Karpas-422 (cell line): ENCODE results near the gene INPP5K. TPM values are rescaled to one million over a fixed set of nuclear protein-coding genes. Genes with fewer than 3 reads are reported as not detected.

Source experiments
- DNase-seq: peaks from one replicate; pipeline ENCODE4 v3.0.0-alpha.2; 2015
- H2AFZ ChIP-seq: fragments of 200-600 bp; sonication (generic); 2 replicates; pipeline ENCODE4 v1.6.1; 2014; ENCODE audit warnings: antibody characterized with exemption, low read length, mixed read lengths
- H3K27ac ChIP-seq: fragments of 200-600 bp; sonication (generic); 2 replicates; pipeline ENCODE4 v1.5.1; 2014; ENCODE audit warnings: mild to moderate bottlenecking, low read length, moderate library complexity
- H3K27me3 ChIP-seq: fragments of 200-600 bp; sonication (generic); 2 replicates; pipeline ENCODE4 v1.6.1; 2014; ENCODE audit warnings: low read length, mixed read lengths
- H3K36me3 ChIP-seq: fragments of 200-600 bp; sonication (generic); 2 replicates; pipeline ENCODE4 v1.6.1; 2014; ENCODE audit warnings: low read length, mixed read lengths; ENCODE audit not compliant: insufficient read depth
- H3K4me1 ChIP-seq: fragments of 200-600 bp; sonication (generic); 2 replicates; pipeline ENCODE4 v1.6.1; 2014; ENCODE audit warnings: mild to moderate bottlenecking, low read length, mixed read lengths
- H3K4me2 ChIP-seq: fragments of 200-600 bp; sonication (generic); 2 replicates; pipeline ENCODE4 v1.6.1; 2014; ENCODE audit warnings: low read length, low read depth, mild to moderate bottlenecking; ENCODE audit not compliant: poor library complexity, severe bottlenecking
- H3K4me3 ChIP-seq: fragments of 200-600 bp; sonication (generic); 2 replicates; pipeline ENCODE4 v1.5.1; 2014; ENCODE audit warnings: mild to moderate bottlenecking, antibody characterized with exemption, low read length, mixed read lengths
- H3K79me2 ChIP-seq: fragments of 200-600 bp; sonication (generic); 2 replicates; pipeline ENCODE4 v1.6.1; 2014; ENCODE audit warnings: mild to moderate bottlenecking, low read length, mixed read lengths
- H3K9ac ChIP-seq: fragments of 200-600 bp; sonication (generic); 2 replicates; pipeline ENCODE4 v1.6.0; 2014; ENCODE audit warnings: low read length
- H3K9me2 ChIP-seq: fragments of 200-600 bp; sonication (generic), shearing (Covaris generic); replicated peaks from 2 replicates; pipeline ENCODE4 v1.6.0; 2014; ENCODE audit warnings: mild to moderate bottlenecking, low read length, moderate library complexity; ENCODE audit not compliant: insufficient read depth
- H3K9me3 ChIP-seq: fragments of 300-700, 200-600 bp; sonication (generic); 2 replicates; pipeline ENCODE4 v1.6.1; 2014; ENCODE audit warnings: low read length, mixed read lengths
- H4K20me1 ChIP-seq: fragments of 200-600 bp; sonication (generic); 2 replicates; pipeline ENCODE4 v1.6.1; 2014; ENCODE audit warnings: mild to moderate bottlenecking, antibody characterized with exemption, low read length, low read depth; ENCODE audit not compliant: insufficient read depth
- total RNA-seq: library from RNA; depleted of rRNA; stranded (reverse); fragments of >200 nt; shearing (Covaris generic); gene quantifications from 2 replicates; pipeline ENCODE4 v1.2.3, GENCODE V29; 2014; ENCODE audit warnings: low replicate concordance

Gene INPP5K
- total RNA-seq, 1 experiment from 2014 or later = 102 TPM

DNA sequence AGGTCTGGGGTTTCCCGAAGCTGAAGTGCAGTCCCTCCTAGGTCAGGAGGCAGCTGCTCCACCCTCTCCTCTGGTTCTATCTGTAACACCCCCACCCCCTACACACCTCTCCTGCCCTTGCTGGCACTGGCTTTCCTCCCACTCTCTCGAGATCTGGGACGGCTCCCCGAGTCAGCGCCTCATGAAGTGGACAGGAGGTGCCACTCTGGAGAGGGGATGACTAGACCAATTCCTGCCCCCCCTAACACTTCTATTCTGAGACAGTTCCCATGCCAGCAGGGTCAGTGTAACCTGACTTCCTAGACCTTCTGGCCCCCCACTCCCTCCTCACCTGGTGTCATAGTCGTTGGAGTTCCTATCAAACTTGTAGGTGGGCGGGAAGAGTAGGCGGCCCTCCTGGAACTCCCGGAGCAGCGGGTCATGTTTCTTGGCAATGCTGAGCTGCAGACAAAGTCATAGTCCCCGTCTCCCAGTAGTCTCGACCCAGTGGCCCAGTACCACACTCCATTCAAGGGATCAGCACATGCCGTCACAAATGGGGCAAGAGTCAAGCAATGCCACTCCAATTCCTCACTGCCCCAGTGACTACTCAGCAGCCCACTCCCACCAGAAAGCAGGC, 9.7 kb downstream of the INPP5K start:
- Histone ChIP-seq H3K36me3 (no peaks in the 10 kb centered on the region), H3K27ac (no peak overlapping the region), H4K20me1 (no peaks in the 10 kb centered on the region), H3K79me2 (no peaks in the 10 kb centered on the region), H3K4me1 (no peaks in the 10 kb centered on the region), H3K9ac (no peak overlapping the region), H3K4me3 (no peak overlapping the region), H3K9me3 (no peaks in the 10 kb centered on the region), H2AFZ (no peak overlapping the region), H3K9me2 (no peaks in the 10 kb centered on the region), H3K27me3 (no peaks in the 10 kb centered on the region), H3K4me2 (no peak overlapping the region)
- no peak for DNase-seq

DNA sequence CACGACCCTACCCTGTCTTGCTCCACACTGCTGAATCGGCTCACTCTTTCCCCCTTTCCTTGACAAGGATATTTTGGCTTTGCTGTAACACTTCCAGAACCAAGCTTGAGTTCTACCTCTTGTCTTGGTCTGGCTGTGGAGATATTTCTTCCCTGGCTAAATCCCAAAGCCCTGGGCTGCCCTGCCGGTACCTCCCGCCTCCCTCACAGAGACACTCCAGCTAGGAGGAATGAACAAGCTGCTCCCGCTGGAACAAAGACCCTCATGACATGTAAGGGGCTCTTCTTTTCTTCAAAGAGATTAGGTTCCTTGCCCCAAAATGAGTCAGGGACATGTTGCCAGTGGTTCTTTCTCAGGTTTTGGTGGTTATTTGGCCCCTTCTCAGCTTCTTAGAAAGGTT, 10.8 kb downstream of the INPP5K start:
- Histone ChIP-seq H3K4me2 (no peak overlapping the region), H3K9me3 (no peaks in the 10 kb centered on the region), H2AFZ (no peak overlapping the region), H3K27ac (no peak overlapping the region), H3K4me1 (no peaks in the 10 kb centered on the region), H4K20me1 (no peaks in the 10 kb centered on the region), H3K4me3 (no peak overlapping the region), H3K36me3 (no peaks in the 10 kb centered on the region), H3K9me2 (no peaks in the 10 kb centered on the region), H3K79me2 (no peaks in the 10 kb centered on the region), H3K27me3 (no peaks in the 10 kb centered on the region), H3K9ac (no peak overlapping the region)
- DNase-seq = no peak

DNA sequence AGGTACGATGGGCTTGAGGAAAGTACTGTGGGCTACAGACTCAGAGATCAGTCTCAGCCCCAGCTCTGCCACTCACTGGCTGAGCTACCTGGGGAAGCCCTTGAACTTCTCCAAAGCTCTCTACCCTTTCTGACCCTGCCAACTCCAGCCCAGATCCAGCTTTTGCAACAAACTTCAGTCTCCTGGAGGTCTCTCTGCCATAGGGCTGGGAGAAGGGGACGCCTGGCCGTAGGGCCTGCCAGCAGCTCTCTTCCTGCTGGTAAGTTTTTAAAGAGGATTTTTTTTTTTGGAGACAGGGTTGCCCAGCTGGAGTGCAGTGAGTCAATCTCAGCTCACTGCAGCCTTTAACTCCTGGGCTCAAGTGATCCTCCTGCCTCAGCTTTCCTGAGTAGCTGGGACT, 11.5 kb downstream of the INPP5K start:
- Histone ChIP-seq H3K9me3 (no peaks in the 10 kb centered on the region), H3K79me2 (no peaks in the 10 kb centered on the region), H3K4me2 (no peak overlapping the region), H3K36me3 (no peaks in the 10 kb centered on the region), H3K4me1 (no peaks in the 10 kb centered on the region), H3K4me3 (no peak overlapping the region), H3K9ac (no peak overlapping the region), H4K20me1 (no peaks in the 10 kb centered on the region), H3K9me2 (no peaks in the 10 kb centered on the region), H2AFZ (no peak overlapping the region), H3K27ac (no peak overlapping the region), H3K27me3 (no peaks in the 10 kb centered on the region)
- DNase-seq = no peak

DNA sequence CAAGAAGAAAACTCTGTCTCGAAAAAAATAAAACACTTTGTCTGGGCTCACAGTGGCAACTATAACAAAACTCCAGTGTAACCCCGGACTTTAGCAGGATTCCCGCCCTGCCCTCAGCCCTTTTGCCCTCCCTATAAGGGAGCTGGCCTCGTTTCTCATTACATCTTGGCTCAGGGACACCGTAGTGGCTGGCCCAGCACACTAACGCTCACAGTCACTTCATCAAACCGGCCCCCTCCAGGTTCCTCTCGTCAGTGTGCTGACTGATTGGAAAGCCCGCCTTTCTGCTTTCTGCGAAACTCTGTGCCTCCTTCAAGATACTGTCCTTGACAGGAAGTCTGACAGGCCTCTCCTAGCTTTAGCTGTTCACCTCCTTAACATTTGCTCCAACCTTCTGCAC, 12.7 kb downstream of the INPP5K start:
- Histone ChIP-seq H3K27me3 (no peaks in the 10 kb centered on the region), H4K20me1 (no peaks in the 10 kb centered on the region), H2AFZ (no peak overlapping the region), H3K4me3 (no peak overlapping the region), H3K4me1 (no peaks in the 10 kb centered on the region), H3K9me3 (no peaks in the 10 kb centered on the region), H3K4me2 (no peak overlapping the region), H3K36me3 (no peaks in the 10 kb centered on the region), H3K9me2 (no peaks in the 10 kb centered on the region), H3K9ac (no peak overlapping the region), H3K79me2 (no peaks in the 10 kb centered on the region), H3K27ac (no peak overlapping the region)
- no peak for DNase-seq

DNA sequence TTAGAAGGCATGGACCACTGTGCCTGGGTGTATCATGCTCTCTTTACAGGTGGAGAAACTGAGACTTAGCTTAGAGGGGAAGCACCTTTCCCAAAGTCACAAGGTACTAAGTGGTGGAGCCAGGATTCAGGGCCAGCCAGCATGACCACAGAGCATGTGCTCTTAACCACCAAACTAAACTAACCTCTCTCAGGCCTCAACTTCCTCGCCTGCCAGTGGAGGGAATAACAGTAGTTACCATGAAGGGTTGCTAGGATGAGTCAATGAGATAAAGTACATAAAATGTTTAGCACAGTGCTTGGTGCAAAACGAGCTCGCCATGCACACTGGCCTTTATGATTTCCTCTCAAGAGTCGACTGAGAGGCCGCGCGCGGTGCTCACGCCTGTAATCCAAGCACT, 17.5 kb downstream of the INPP5K start:
- Histone ChIP-seq H3K4me2 (no peak overlapping the region), H3K27ac (no peak overlapping the region), H2AFZ (no peak overlapping the region), H3K79me2 (no peaks in the 10 kb centered on the region), H3K4me3 (no peak overlapping the region), H3K36me3 (no peaks in the 10 kb centered on the region), H3K9me2 (no peaks in the 10 kb centered on the region), H4K20me1 (no peaks in the 10 kb centered on the region), H3K9me3 (no peaks in the 10 kb centered on the region), H3K4me1 (no peaks in the 10 kb centered on the region), H3K9ac (no peak overlapping the region), H3K27me3 (no peaks in the 10 kb centered on the region)
- no peak for DNase-seq

DNA sequence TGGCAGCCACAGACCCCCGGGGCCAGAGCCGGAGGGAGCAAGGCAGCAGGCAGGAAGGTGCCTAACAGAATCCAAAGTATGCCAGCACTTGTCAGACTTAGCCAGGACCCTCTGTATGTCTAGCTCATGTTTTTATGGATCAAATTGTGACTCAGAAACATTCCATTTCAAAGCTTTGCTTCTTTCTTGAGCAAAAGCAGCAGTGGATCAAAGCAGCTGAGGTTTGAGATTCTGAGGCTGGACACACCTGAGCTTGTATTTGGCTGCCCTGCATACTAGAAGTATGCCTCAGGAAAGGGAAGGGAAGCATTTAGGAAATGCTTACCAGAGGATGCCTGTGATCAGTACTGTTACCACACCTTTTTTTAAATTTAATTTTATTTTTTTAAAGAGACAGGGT, 18.2 kb downstream of the INPP5K start:
- no peaks in the 10 kb centered on the region for H3K4me1 ChIP-seq

DNA sequence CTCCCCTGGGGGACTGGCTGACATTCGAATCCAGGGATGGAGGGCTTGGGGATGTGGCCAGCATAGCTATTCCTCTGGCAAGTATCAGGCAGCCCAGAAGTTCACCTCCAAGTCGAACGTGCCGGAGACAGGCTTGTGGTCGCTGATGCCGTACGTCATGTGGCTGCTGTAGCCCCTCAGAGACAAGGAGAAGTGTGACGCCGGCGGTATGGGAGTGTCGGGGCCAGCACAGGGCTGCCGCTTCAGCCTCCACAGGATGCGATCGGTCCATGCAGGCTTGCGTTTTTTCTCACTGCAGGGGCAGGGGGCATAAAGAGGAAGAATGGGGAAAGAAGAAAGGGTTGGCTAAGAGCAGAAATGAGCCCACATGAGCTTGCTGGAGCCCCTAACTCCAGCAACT, 18.6 kb downstream of the INPP5K start:
- no peaks in the 10 kb centered on the region for H3K9me3 ChIP-seq
- H3K27ac ChIP-seq = no peak overlapping the region
- no peaks in the 10 kb centered on the region for H4K20me1 ChIP-seq
- no peak overlapping the region for H3K4me2 ChIP-seq
- no peak overlapping the region for H2AFZ ChIP-seq
- H3K27me3 ChIP-seq = no peaks in the 10 kb centered on the region
- H3K9me2 ChIP-seq = no peaks in the 10 kb centered on the region
- no peaks in the 10 kb centered on the region for H3K36me3 ChIP-seq
- H3K9ac ChIP-seq = no peak overlapping the region
- H3K4me3 ChIP-seq = no peak overlapping the region
- no peaks in the 10 kb centered on the region for H3K4me1 ChIP-seq
- H3K79me2 ChIP-seq = no peaks in the 10 kb centered on the region
- DNase-seq = no peak

More for the DNA sequence above, 18.2 kb downstream of the INPP5K start:
- Histone ChIP-seq H3K4me3 (no peak overlapping the region), H3K27ac (no peak overlapping the region), H3K79me2 (no peaks in the 10 kb centered on the region), H3K27me3 (no peaks in the 10 kb centered on the region), H3K9ac (no peak overlapping the region), H3K4me2 (no peak overlapping the region), H3K9me2 (no peaks in the 10 kb centered on the region), H3K36me3 (no peaks in the 10 kb centered on the region), H4K20me1 (no peaks in the 10 kb centered on the region), H3K9me3 (no peaks in the 10 kb centered on the region), H2AFZ (no peak overlapping the region)
- no peak for DNase-seq

DNA sequence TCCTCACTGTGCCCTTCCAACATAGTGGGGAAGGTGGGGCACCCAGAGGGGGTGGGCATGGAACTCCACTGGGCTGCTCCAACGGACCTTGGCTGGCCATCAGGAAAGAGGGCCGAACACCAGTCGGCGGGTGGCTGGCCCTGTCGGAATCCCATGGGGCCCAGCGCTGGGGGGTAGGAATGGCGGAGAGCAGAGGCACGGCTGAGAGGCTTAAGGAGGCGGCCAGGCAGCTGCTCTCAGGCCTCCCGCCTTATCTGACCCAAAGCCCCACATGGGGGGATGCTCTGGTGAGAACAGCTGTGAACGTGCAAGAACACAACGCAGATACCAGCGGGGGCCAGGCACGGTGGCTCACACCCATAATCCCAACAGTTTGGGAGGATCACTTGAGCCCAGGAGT, 19.5 kb downstream of the INPP5K start:
- Histone ChIP-seq H2AFZ (no peak overlapping the region), H3K36me3 (no peaks in the 10 kb centered on the region), H3K27me3 (no peaks in the 10 kb centered on the region), H3K4me3 (no peak overlapping the region), H3K9me3 (no peaks in the 10 kb centered on the region), H3K4me2 (no peak overlapping the region), H3K79me2 (no peaks in the 10 kb centered on the region), H3K27ac (no peak overlapping the region), H3K4me1 (peaks cover 6% of the 10 kb centered on the region), H3K9ac (no peak overlapping the region), H4K20me1 (no peaks in the 10 kb centered on the region), H3K9me2 (no peaks in the 10 kb centered on the region)
- DNase-seq = no peak
